ENCODE results near the gene CFAP97D2.

CFAP97D2 gene

GRCh38 chr13:114200399-114200911 is 21.4 kb downstream of the CFAP97D2 start:
- no peak for DNase-seq

DNA sequence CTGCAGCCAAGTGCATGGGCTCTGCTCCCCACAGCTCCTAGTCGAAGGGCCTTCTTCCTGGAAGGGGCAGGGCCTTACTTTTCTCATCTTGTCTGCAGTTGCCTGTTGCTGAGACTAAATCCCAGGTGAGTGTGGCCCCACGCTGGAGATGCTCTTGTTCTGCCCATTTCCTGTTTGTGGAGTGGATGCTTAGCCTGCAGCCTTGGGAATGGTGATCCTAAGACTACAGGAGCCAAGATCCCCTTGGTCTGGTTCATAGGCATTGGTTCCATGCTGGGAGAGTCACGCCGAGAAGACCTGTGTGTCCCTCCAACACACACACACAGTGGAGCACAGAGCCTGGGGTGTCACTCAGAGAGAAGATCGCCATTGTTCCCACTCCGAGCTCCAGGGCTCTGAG is 23.5 kb downstream of the CFAP97D2 start:
- no peak for DNase-seq

DNA sequence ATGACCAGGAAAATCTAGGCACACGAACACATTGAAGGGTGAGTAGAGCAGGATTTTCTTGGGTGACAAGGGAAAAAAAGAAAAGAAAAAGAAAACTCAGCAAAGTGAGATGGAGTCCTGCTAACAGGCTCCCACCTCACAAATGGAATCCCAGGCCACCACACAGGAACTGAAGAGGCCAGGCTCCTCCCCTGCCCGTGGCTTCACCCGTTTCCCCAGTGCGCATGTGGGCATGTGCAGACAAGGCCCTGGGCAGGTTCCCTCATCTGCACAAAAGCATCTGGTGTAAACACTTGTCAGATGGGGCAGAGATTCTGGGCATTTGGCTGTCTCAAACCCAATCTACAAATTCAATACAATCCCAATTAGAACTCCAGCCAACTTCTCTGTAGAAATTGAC is 24.5 kb downstream of the CFAP97D2 start:
- DNase-seq = no peak

DNA sequence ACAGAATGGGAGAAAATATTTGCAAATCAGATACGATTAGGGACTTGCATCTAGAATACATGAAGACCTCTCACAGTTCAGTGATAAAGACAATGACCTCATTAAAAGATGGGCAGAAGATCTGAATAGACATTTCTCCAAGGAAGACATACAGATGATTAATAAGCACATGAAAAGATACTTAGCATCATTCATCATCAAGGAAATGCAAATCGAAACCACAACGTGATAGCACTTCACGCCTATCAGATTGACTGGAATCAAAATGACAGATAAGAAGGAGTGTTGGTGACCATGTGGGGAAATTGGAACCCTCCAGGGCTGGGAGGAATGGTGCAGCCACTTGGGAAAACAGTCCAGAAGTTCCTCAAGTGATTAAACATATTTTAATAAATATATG is 25.8 kb downstream of the CFAP97D2 start:
- no peak for DNase-seq

- no peak for DNase-seq
These were observed 29.1 kb downstream of the CFAP97D2 start for GRCh38 chr13:114208134-114208533.

- DNase-seq = no peak
These were observed 32.5 kb downstream of the CFAP97D2 start for GRCh38 chr13:114211446-114212157.

DNA sequence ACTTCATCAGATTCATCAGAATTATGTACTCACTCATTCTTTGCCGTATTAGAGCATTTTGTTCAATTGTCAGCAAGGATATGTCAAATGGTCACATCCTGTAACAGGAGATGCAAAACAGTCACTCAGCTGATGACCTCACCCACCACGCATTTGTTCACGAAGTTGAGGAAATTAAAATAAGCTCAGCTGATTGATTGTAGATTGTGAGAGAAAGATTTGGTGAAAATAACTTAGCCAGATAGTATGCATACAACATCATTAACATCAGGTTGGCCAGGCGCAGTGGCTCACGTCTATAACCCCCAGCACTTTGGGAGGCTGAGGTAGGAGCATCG is 33.1 kb downstream of the CFAP97D2 start:
- no peak for DNase-seq

DNA sequence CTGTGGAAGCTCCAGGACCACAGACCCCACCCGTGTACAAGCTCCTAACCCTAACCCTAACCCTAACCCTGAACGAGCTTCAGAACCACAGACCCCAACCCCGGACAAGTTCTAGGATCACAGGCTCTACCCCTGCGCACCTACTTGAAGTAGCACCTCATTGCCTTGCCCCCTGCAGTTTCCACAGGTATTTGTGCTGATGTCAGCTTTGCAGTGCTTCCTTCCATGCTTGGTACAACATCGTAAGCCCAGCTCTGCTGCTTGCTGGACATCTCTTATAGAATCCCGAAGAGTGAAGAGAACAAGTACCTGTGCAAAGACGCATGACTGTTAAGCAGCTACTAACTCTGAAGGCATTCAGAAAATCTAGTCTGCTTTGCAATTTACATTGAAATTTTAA is 34.9 kb downstream of the CFAP97D2 start:
- DNase-seq = no peak

DNA sequence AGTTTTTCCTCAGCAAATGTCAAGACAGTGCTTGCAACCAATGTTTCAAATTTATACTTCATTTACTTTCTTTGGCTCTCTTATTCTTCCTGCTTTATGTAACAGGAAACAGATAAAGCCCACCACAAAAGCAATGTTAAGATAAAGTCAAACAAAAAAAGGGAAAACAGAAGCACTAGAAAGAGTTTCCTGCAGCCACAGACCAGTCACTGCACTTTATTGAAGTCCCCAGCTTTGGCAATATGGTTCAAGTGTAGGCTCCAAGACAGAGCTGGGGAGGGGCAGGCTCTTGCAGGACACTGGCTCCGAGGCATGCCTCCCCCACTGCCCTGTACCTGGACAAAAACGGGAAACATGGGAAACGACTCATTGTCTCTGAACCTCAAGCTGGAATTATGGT is 40.3 kb downstream of the CFAP97D2 start:
- DNase-seq = no peak

GRCh38 chr13:114222461-114222968 is 43.5 kb downstream of the CFAP97D2 start:
- DNase-seq = peak; percentile 29

DNA sequence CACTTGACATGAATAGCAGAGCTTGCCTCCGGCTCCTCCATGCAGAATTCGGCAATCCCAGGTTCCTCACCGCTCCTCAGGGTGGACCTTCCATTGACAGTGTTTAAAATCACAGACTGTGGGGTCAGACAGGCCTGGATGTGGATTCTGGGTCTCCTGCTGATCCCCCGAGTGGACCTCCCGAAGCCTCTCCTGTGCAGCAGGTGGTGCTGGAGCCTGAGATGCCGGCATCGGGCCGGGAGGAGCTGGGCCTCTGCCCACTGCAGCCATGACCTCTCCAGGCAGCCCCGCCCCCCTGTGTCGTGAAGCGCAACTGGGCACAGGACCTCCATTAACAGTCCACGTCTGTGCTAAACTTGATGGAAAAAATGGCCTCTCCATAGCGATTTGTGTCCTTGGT is 45.1 kb downstream of the CFAP97D2 start:
- DNase-seq = no peak

DNA sequence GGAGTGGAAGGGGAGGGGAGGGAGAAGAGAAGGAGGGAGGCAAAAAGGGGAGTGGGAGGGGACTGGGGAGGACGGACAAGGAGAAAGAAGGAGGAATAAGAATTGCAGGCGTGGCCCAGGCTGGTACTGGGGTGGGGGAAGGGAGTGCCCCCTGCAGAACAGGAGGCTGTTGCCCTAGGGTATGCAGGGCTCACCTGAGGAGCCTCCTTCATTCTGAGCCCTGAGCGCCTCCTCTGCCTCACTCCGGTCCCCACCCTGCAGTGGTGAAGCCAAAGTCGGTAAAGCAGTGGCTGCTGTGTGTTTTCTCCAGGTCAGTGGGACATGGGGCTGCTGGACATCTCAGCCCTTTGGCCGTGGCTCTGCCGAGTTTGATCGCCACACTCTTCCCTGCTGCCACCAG is 46.6 kb downstream of the CFAP97D2 start:
- DNase-seq = peak; percentile 32

DNA sequence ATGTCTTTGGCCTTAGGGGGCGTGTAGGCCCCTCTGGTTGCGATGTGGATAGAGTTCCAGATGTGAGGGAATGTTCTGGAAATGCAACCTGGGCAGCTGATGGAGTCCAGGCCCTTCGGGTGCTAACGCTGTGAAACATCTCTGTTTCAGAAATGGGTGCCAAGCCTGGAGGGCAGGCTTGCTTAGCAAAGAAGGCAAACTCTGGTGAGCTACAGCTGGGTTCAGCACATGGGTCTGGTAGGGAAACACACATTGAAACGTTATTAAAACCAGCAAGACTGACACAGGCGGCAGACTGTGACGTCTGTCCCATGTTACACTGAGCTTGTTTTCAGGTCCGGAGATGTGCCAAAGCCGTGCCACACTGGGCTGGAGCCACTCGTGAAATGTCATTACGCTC is 47.0 kb downstream of the CFAP97D2 start:
- DNase-seq = no peak

DNA sequence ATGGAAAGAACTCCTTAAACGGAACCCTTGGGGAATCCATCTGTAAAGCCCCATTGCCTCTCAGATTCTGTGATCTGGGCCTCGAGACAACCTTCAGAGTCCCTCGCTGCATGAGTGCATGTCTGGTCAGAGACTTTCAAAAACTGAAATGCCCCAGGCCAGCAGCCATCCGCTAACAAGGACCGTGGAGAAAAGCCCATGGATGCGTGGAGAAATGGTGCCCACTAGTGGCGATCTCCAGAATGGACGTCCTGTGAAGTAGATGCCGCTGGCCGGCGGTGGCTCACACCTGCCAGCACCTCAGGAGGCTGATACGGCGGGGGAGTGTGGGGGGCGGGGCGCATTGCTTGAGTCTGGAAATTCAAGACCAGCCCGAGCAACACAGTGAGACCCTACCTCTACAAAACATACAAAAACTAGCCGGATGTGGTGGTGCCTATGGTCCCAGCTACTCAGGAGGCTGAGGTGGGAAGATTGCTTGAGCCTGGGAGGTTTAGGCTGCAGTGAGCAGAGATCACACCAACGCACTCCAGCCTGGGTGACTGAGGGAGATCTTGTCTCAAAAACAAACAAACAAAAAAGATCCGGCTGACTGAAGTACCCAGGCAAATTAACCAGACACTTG is 47.8 kb downstream of the CFAP97D2 start:
- DNase-seq = peak; percentile 88

DNA sequence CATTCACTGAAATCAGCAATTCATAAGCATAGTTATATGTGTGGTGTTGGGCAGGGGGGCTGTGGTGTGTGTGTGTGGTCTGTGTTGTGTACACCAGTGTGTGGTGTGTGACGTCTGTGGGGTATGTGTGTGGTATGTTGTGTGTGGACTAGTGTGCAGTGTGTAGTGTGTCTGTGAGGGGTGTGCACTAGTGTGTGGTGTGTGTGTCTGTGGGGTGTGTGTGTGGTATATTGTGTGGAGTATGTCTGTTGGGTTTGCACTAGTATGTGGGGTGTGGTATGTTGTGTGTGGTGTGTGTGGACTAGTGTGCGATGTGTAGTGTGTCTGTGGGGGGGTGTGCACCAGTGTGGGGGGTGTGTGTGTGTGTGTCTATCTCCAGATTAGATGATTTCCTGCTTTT is 48.5 kb downstream of the CFAP97D2 start:
- no peak for DNase-seq

- DNase-seq = no peak
These were observed 49.1 kb downstream of the CFAP97D2 start for GRCh38 chr13:114228176-114228575.

GRCh38 chr13:114229506-114229905 is 50.4 kb downstream of the CFAP97D2 start:
- DNase-seq = no peak

- DNase-seq = no peak
These were observed 51.1 kb downstream of the CFAP97D2 start for GRCh38 chr13:114230117-114230516.

DNA sequence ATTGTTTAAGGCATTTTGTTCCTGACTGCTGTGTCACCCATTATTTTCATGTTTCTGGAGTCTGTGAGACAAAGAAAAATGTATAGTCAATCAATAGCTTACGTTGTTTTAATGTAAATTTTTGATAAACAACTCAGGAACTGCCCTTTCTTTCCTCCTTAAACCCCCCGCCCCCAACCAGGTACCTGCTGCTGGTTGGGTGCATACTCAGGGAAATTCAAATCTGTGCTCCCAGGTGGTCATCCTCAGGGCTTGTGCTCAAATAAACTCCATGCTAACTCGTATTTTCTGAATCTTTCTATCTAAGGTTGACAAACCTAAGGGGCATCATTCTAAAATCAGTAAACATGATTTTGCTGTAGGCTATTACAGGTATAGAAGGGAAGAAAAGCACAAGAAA is 51.5 kb downstream of the CFAP97D2 start:
- DNase-seq = no peak

GRCh38 chr13:114231886-114232285 is 52.8 kb downstream of the CFAP97D2 start:
- no peak for DNase-seq

- DNase-seq = peak; percentile 50
These were observed 55.2 kb downstream of the CFAP97D2 start for GRCh38 chr13:114234266-114234644.

DNA sequence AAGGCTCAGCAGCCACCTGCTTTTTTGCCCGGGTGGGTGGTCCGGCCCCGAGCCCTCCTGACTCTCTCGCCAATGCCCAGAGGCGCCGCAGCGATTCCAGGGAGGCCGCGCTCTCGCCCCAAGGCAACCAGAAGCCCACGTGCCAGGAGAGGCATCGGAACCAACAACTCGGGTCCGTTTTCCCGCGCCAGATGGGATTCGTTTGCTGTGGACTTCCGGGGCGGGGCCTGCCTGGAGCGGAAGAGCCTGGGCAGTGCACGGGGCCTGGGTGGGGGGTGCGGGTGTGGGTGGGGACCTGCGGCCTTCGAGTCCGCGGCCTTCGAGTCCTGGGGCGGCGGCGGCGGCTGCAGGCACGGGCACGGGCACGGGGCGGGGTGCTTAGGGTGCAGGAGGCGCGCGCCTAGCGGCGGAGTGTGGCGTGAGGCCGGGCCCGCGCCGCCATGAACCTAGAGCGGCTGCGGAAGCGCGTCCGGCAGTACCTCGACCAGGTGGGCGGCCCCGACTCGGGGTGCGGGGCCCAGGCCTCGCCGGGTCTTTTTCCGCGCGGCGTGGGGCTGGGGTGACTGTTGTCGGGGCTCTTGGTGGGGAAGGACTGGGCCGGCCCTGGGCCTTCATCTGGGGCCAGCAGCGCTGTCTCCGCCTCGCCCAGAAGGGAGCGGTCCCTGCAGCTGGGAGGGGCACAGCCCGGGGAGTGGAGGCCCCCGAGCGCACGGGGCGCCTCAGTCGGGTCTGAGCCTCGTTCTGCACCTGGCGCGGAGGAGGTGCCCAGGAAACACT is 55.8 kb downstream of the CFAP97D2 start, which contains the start of gene CDC16:
TSS of gene CDC16 (plus strand) at position 253 of the 777 bp plus-strand sequence. CDS start at position 441, 188 bp downstream.
- peak; percentile 99 for DNase-seq

GRCh38 chr13:114235697-114236096 is 56.6 kb downstream of the CFAP97D2 start:
- DNase-seq = no peak

GRCh38 chr13:114236227-114236626 is 57.2 kb downstream of the CFAP97D2 start:
- no peak for DNase-seq
